GM13977 (cell line): Measurements from ENCODE around the gene PASK.

ENCODE experiments used
- DNase-seq: peaks from one replicate; pipeline ENCODE4 v3.0.0; 2012; ENCODE audit warnings: low spot score
- in situ Hi-C: fragments of 300-500 bp; cut with MboI; formaldehyde crosslinking; loops from one replicate; pipeline ENCODE4 v1.12.0; 2022; ENCODE audit warnings: low sequenced_read_pairs, low pct_unique_long_range_greater_than_20kb, mixed read lengths, inconsistent platforms; ENCODE audit not compliant: unreplicated experiment
- TF ChIP-seq, protein P1 (sequence below): IDR thresholded peaks from 2 replicates; pipeline ENCODE4 v1.5.1; 2012; ENCODE audit warnings: mild to moderate bottlenecking, control low read depth; ENCODE audit not compliant: insufficient read depth; ENCODE audit errors: extremely low read depth, missing control alignments

Gene PASK

DNA sequence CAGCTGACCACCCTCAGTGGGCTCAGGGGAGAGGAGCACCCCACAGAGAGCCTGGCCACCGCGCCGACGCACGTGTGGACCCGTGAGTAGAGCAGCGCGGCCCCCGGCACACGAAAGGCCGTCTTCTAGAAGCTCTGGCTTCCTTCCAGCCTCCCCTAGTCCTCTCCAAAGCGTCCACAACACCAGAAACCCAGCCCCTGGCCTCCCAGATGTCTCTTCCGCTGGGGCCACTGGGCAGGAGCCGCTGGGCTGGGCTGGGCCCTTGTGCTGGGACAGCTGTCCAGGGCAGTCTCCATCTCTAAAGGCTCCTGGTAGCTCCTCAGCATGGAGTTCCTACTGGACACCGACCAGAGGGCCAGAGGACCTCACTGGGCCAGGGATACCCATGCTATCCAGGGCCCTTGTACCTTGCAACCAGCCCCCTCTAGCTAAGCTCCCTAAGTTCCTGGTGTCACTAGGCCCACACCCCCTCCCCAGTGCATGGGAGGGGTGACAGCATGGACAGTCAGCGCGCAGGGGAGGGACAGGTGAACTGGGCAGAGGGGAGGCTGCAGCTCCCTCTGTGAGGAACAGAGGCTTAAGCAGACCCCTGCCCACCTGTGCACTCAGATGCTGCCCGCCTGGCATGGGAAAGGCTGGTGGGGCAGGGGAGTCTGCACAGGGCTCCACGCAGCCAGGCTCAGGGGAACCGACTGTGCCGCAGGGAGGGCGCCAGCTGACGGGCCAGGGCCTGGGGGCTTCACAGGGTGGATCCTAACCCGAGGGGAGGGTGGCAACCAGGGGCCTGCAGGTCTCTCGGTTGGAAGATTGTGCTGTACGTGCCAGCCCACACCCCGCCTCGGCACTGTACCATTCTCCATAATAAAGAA is 80.1 kb downstream of the PASK start:
- DNase-seq, result no peak
- TF ChIP-seq, protein P1, sequence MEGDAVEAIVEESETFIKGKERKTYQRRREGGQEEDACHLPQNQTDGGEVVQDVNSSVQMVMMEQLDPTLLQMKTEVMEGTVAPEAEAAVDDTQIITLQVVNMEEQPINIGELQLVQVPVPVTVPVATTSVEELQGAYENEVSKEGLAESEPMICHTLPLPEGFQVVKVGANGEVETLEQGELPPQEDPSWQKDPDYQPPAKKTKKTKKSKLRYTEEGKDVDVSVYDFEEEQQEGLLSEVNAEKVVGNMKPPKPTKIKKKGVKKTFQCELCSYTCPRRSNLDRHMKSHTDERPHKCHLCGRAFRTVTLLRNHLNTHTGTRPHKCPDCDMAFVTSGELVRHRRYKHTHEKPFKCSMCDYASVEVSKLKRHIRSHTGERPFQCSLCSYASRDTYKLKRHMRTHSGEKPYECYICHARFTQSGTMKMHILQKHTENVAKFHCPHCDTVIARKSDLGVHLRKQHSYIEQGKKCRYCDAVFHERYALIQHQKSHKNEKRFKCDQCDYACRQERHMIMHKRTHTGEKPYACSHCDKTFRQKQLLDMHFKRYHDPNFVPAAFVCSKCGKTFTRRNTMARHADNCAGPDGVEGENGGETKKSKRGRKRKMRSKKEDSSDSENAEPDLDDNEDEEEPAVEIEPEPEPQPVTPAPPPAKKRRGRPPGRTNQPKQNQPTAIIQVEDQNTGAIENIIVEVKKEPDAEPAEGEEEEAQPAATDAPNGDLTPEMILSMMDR, result no peak
- in situ Hi-C loops, result no loop called here

- in situ Hi-C loops, result no loop called here
- no peak for DNase-seq
- TF ChIP-seq, protein P1, result no peak
Measured at GRCh38 chr2:241068136-241068941, 80.9 kb downstream of the PASK start.

DNA sequence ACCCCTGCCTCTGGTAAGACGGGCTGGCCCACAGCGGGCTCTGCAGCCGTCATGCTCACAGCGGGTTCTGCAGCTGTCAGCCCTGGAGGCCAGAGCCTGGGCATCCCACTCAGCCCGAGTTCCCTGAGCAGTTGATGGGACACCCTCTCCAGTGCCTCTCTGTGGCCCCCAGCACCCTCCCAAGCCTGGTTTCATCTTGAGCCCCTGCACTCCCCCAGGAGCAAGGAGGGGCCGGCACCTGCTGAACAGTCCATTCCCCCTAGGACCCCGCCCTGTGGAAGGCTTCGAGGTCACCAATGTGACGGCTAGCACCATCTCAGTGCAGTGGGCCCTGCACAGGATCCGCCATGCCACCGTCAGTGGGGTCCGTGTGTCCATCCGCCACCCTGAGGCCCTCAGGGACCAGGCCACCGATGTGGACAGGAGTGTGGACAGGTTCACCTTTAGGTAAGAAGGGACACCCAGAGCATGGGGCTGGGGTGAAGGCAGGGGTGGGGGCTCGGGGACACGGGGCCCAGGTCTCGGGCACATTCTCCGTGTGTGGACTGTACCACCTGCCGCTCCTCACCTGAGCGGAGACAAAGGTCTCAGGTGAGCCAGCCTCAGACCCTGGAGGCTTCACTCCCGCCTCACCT is 81.7 kb downstream of the PASK start:
- no peak for DNase-seq
- TF ChIP-seq, protein P1, result no peak
- in situ Hi-C loops, result no loop called here

DNA sequence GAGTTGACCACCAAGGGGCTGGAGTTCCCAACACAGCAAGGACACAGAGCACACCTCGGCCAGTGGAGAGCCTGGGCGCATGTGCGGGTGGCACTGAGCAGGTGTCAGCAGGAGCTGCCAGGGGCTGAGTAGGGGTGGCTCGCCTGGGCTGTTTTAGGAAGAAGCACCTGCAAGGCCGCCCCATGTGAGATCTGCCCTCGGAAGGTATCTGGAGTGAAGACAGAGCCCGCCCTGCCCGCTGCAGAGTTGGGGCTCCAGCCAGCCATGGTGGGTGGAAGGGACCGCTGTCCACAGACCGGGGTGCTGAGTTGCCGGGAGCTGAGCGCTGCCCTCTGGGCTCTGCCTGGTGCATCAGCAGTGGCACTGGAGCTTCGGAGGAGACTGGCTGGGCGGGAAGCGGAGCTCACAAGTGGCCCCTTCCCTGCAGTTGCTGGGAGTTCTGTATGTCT is 82.4 kb downstream of the PASK start:
- in situ Hi-C loops, result no loop called here
- TF ChIP-seq, protein P1, result no peak
- DNase-seq, result no peak

GRCh38 chr2:241066171-241066892 is 82.9 kb downstream of the PASK start:
- in situ Hi-C loops, result no loop called here
- DNase-seq, result no peak
- TF ChIP-seq, protein P1, result no peak

GRCh38 chr2:241065355-241065803 is 83.9 kb downstream of the PASK start:
- TF ChIP-seq, protein P1, result no peak
- no peak for DNase-seq
- in situ Hi-C loops, result no loop called here
